VCaP (cell line): ENCODE results near the gene SARDH.

ENCODE experiments used
- H3K27ac ChIP-seq: fragments of 450-650 bp; 2 replicates; pipeline ENCODE4 v1.5.1; 2017
- CTCF ChIP-seq: fragments of 450-650 bp; conservative IDR thresholded peaks from 2 replicates; pipeline ENCODE4 v1.5.1; 2017; ENCODE audit warnings: mild to moderate bottlenecking, moderate library complexity

Gene SARDH

GRCh38 chr9:133661846-133662540, 76.2 kb downstream of the SARDH start:
- no peak for TF ChIP-seq CTCF
- H3K27ac ChIP-seq: no peak overlapping the region

- TF ChIP-seq CTCF: no peak
- peak overlapping the region; percentile 24; the same call in 1 of the 2 replicates for H3K27ac ChIP-seq
Observed at GRCh38 chr9:133659516-133659915, 78.6 kb downstream of the SARDH start.

- no peak for TF ChIP-seq CTCF
- peak overlapping the region; percentile 24; the same call in 1 of the 2 replicates for H3K27ac ChIP-seq
Observed at GRCh38 chr9:133658442-133659431, 79.4 kb downstream of the SARDH start.

GRCh38 chr9:133657120-133657661, 81.0 kb downstream of the SARDH start:
- TF ChIP-seq CTCF: no peak

GRCh38 chr9:133656211-133657119, 81.7 kb downstream of the SARDH start:
- H3K27ac ChIP-seq: no peak overlapping the region
- TF ChIP-seq CTCF: no peak

More at GRCh38 chr9:133657120-133657661, 81.0 kb downstream of the SARDH start:
- H3K27ac ChIP-seq: no peak overlapping the region

- TF ChIP-seq CTCF: no peak
- no peak overlapping the region for H3K27ac ChIP-seq
Observed at GRCh38 chr9:133655701-133656100, 82.5 kb downstream of the SARDH start.
